ENCODE results near the gene SLC29A2. TPM values are rescaled to one million over a fixed set of nuclear protein-coding genes. Genes with fewer than 3 reads are reported as not detected.

The SLC29A2 gene
- total RNA-seq, 1 experiment from 2014 or later: 30.3 TPM

DNA sequence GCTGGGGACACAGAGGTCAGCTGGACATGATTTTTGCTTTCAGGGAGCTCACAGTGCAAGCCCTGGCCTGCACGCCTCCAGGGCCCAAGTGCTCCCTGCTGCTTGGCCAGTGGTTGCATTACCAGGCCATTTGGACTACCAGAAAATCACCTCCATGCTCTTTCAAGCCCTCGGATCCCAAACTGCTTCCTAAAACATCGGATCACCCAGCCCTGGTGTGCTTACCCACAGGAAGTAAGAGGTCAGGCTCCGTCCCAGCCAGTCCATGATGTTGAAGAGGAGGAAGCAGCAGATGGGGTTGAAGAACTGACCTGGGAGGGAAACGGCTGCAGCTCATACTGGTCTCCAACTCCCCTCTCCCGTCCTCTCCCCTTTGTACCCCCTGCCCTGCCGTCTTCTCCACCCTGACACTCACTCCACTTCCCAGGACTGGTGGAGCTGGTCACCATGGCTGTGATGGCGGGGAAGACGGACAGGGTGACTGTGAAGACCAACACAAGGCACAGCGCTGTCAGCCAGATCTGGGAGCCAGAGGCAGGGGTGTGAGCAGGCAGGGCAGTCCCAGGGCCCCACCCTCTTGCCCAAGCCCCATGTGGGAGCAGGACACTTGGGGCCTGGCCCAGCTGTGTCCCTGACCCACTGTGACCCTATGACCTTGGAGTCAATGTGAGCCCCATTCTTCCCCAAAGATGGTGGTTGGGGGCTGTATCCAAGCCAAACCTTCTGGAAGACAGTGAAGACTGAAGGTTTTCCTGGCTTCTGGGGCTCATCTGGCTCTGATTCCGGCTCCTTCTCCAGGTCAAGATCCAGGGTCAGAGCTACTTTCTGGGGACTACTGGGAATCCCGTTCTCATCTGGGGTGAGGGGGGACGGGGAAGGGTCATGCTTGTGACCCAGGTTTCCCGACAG, 5.6 kb downstream of the SLC29A2 start:
- intact Hi-C loops (cut with micrococcal nuclease; ENCODE audit: unreplicated experiment): no loop called here
- Histone ChIP-seq H3K27me3 (replicated peaks; ENCODE audit: control insufficient read depth, insufficient read depth, low read length) (no peaks in the 10 kb centered on the region), H3K4me1 (peaks cover 10% of the 10 kb centered on the region), H3K4me3 (ENCODE audit: low read depth, low read length) (no peak overlapping the region), H3K36me3 (ENCODE audit: control insufficient read depth, insufficient read depth, low read length) (peaks cover 5% of the 10 kb centered on the region; the same call in 1 of the 2 replicates), H3K9me3 (no peaks in the 10 kb centered on the region)
- no peaks in the 10 kb centered on the region for H3K27me3 Mint-ChIP-seq (ENCODE audit: insufficient read depth, unreplicated experiment)
- H3K9me3 Mint-ChIP-seq (ENCODE audit: unreplicated experiment): no peaks in the 10 kb centered on the region
- peak overlapping the region; percentile 49 for H3K4me3 Mint-ChIP-seq (ENCODE audit: unreplicated experiment)
- TF ChIP-seq, protein P1, sequence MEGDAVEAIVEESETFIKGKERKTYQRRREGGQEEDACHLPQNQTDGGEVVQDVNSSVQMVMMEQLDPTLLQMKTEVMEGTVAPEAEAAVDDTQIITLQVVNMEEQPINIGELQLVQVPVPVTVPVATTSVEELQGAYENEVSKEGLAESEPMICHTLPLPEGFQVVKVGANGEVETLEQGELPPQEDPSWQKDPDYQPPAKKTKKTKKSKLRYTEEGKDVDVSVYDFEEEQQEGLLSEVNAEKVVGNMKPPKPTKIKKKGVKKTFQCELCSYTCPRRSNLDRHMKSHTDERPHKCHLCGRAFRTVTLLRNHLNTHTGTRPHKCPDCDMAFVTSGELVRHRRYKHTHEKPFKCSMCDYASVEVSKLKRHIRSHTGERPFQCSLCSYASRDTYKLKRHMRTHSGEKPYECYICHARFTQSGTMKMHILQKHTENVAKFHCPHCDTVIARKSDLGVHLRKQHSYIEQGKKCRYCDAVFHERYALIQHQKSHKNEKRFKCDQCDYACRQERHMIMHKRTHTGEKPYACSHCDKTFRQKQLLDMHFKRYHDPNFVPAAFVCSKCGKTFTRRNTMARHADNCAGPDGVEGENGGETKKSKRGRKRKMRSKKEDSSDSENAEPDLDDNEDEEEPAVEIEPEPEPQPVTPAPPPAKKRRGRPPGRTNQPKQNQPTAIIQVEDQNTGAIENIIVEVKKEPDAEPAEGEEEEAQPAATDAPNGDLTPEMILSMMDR (IDR thresholded peaks at IDR 0.05; ENCODE audit: insufficient read depth in 1 of 2, low read depth in 1 of 2, low read length in 1 of 2, severe bottlenecking in 1 of 2, unreplicated experiment in 1 of 2): no peak
- POLR2A ChIA-PET: interaction anchor here (1.1 kb wide), 1 partner anchor 77 kb away, joined by 3 read pairs; the partner anchor contains the start of gene YIF1A
- peaks cover 16% of the 10 kb centered on the region for H3K4me1 Mint-ChIP-seq (ENCODE audit: low read depth, unreplicated experiment)
- peaks cover 94% of the 10 kb centered on the region for H3K36me3 Mint-ChIP-seq (ENCODE audit: insufficient read depth, unreplicated experiment)
- peak in 1 of 2 experiments; percentile 44 for DNase-seq
- TSS peak; percentile 4 for BruUV-seq (replicated peaks)
- CTCF ChIA-PET: interaction anchor here (0.6 to 1.6 kb wide), 2 partner anchors 20 to 1242 kb away, joined by 3 to 6 read pairs; no protein-coding TSS in a partner anchor
- H3K27ac Mint-ChIP-seq (ENCODE audit: unreplicated experiment): peak overlapping the region; percentile 57

DNA sequence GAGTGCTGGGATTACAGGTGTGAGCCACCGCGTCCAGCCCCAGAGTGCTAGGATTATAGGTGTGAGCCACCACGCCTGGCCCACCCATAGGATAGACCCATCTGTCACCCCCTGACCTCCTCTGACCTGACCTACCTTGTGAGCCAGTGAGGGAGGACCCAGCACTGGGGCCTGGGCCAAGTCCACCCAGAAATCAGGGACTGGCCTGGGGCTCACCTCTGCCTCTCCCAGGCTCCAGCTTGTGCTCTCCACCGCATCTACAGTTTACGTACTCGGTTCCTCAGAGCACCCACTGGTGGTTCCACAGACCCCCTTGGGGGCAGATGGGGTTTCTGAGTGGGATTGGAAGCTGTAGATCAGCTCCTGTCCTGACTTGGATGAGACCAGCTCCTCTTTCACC, 6.4 kb downstream of the SLC29A2 start:
- peak overlapping the region; percentile 57 for H3K27ac Mint-ChIP-seq (ENCODE audit: unreplicated experiment)
- H3K4me1 Mint-ChIP-seq (ENCODE audit: low read depth, unreplicated experiment): peaks cover 14% of the 10 kb centered on the region
- no peaks in the 10 kb centered on the region for H3K9me3 Mint-ChIP-seq (ENCODE audit: unreplicated experiment)
- Histone ChIP-seq H3K4me1 (peaks cover 7% of the 10 kb centered on the region), H3K9me3 (no peaks in the 10 kb centered on the region), H3K36me3 (ENCODE audit: control insufficient read depth, insufficient read depth, low read length) (peaks cover 7% of the 10 kb centered on the region; the same call in 1 of the 2 replicates), H3K4me3 (ENCODE audit: low read depth, low read length) (no peak overlapping the region), H3K27me3 (replicated peaks; ENCODE audit: control insufficient read depth, insufficient read depth, low read length) (no peaks in the 10 kb centered on the region)
- BruUV-seq (replicated peaks): no TSS peak
- no peak overlapping the region for H3K4me3 Mint-ChIP-seq (ENCODE audit: unreplicated experiment)
- intact Hi-C loops (cut with micrococcal nuclease; ENCODE audit: unreplicated experiment): no loop called here
- POLR2A ChIA-PET: interaction anchor here (1.1 kb wide), 1 partner anchor 76 kb away, joined by 3 read pairs; the partner anchor contains the start of gene YIF1A
- TF ChIP-seq, protein P1 (IDR thresholded peaks at IDR 0.05; ENCODE audit: insufficient read depth in 1 of 2, low read depth in 1 of 2, low read length in 1 of 2, severe bottlenecking in 1 of 2, unreplicated experiment in 1 of 2): no peak
- CTCF ChIA-PET: interaction anchor here (0.9 to 1.6 kb wide), 2 partner anchors 21 to 53 kb away, joined by 4 to 6 read pairs; no protein-coding TSS in a partner anchor
- DNase-seq: peak in 1 of 2 experiments; percentile 33
- no peaks in the 10 kb centered on the region for H3K27me3 Mint-ChIP-seq (ENCODE audit: insufficient read depth, unreplicated experiment)
- H3K36me3 Mint-ChIP-seq (ENCODE audit: insufficient read depth, unreplicated experiment): peaks cover 100% of the 10 kb centered on the region

DNA sequence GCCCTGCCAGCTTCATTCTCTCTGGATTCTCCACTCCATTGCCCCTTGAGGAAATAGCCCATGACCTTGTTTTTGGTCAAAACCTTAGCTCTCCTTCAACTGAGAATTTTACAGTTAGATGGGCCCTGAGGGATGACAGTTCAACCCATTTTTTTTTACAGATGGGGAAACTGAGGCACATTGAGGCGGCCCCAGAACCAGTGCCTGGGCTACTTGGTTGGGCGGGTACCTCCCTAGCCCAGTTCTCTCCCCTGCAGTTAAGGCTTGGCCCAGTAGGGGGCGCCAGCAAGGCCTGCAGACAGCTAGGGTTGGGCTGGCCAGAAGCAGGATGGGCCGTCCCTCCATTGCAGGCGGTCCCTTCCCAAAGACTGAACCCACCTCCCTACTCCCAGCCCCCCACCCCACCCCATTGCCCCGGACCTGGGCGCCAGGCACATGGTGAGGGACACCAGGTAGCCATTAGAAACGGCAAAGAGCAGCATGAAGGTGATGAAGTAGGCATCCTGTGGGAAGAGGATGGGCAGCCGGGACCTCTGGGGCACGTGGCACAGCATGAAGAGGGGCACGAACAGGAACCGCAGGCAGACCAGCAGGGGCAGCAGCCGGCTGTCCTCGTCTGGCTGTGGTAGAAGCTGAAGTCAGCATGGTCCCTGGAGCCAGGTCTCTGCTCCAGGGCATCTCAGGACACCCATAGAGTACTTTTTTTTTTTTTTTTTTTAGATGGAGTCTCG, 7.6 kb downstream of the SLC29A2 start:
- POLR2A ChIA-PET: interaction anchor here (1.1 kb wide), 1 partner anchor 10 kb away, joined by 3 read pairs; no protein-coding TSS in a partner anchor

More for the DNA sequence above, 7.6 kb downstream of the SLC29A2 start:
- H3K36me3 ChIP-seq (ENCODE audit: control insufficient read depth, insufficient read depth, low read length): peaks cover 7% of the 10 kb centered on the region; the same call in 1 of the 2 replicates
- intact Hi-C loops (cut with micrococcal nuclease; ENCODE audit: unreplicated experiment): no loop called here
- Mint-ChIP-seq H3K27me3 (ENCODE audit: insufficient read depth, unreplicated experiment) (no peaks in the 10 kb centered on the region), H3K4me1 (ENCODE audit: low read depth, unreplicated experiment) (peaks cover 12% of the 10 kb centered on the region), H3K4me3 (ENCODE audit: unreplicated experiment) (no peak overlapping the region), H3K36me3 (ENCODE audit: insufficient read depth, unreplicated experiment) (peaks cover 100% of the 10 kb centered on the region), H3K27ac (ENCODE audit: unreplicated experiment) (peak overlapping the region; percentile 48), H3K9me3 (ENCODE audit: unreplicated experiment) (no peaks in the 10 kb centered on the region)
- CTCF ChIA-PET: interaction anchor here (0.6 kb wide), 2 partner anchors 53 to 264 kb away, joined by 3 to 4 read pairs; no protein-coding TSS in a partner anchor
- no peaks in the 10 kb centered on the region for H3K9me3 ChIP-seq
- no peak overlapping the region for H3K4me3 ChIP-seq (ENCODE audit: low read depth, low read length)
- no TSS peak for BruUV-seq (replicated peaks)
- TF ChIP-seq, protein P1 (IDR thresholded peaks at IDR 0.05; ENCODE audit: insufficient read depth in 1 of 2, low read depth in 1 of 2, low read length in 1 of 2, severe bottlenecking in 1 of 2, unreplicated experiment in 1 of 2): peak; percentile 88 to 90
- no peaks in the 10 kb centered on the region for H3K27me3 ChIP-seq (replicated peaks; ENCODE audit: control insufficient read depth, insufficient read depth, low read length)
- DNase-seq: peak; percentile 75 to 83
- peaks cover 9% of the 10 kb centered on the region for H3K4me1 ChIP-seq

Measured in Caco-2 (cell line).